GM20000 (cell line): ENCODE results near the gene HHIP.

Experiments used
- DNase-seq: peaks from one replicate; pipeline ENCODE4 v3.0.0; 2012; ENCODE audit warnings: low spot score
- TF ChIP-seq, protein P1 (sequence below): IDR thresholded peaks from 2 replicates; pipeline ENCODE4 v1.5.1; 2012; ENCODE audit warnings: mild to moderate bottlenecking, control low read depth; ENCODE audit errors: extremely low read depth, missing control alignments

Gene HHIP

GRCh38 chr4:144648042-144648441, 2.1 kb downstream of the HHIP start:
- DNase-seq = no peak
- TF ChIP-seq, protein P1, sequence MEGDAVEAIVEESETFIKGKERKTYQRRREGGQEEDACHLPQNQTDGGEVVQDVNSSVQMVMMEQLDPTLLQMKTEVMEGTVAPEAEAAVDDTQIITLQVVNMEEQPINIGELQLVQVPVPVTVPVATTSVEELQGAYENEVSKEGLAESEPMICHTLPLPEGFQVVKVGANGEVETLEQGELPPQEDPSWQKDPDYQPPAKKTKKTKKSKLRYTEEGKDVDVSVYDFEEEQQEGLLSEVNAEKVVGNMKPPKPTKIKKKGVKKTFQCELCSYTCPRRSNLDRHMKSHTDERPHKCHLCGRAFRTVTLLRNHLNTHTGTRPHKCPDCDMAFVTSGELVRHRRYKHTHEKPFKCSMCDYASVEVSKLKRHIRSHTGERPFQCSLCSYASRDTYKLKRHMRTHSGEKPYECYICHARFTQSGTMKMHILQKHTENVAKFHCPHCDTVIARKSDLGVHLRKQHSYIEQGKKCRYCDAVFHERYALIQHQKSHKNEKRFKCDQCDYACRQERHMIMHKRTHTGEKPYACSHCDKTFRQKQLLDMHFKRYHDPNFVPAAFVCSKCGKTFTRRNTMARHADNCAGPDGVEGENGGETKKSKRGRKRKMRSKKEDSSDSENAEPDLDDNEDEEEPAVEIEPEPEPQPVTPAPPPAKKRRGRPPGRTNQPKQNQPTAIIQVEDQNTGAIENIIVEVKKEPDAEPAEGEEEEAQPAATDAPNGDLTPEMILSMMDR = no peak

DNA sequence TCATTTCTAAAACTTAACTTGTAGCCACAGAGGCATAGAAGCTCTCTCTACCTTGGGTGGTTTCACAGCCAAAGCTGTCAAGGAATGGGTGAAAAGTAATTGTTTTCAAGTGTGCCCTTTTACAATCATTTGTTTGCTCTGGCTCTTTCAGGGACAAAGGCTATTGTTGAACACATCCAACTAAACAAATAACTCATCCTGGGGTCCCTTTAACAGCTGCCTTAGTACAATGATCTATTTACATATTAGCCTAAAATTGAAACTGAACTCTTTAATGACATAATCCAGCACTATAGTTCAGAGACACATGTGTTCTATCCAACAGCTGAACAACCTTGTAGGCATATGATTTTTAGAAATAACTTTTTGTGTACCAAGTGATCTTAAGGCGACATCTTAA, 3.7 kb downstream of the HHIP start:
- TF ChIP-seq, protein P1 = no peak
- DNase-seq = no peak

GRCh38 chr4:144650311-144651005, 4.5 kb downstream of the HHIP start:
- TF ChIP-seq, protein P1 = no peak
- DNase-seq = no peak

DNA sequence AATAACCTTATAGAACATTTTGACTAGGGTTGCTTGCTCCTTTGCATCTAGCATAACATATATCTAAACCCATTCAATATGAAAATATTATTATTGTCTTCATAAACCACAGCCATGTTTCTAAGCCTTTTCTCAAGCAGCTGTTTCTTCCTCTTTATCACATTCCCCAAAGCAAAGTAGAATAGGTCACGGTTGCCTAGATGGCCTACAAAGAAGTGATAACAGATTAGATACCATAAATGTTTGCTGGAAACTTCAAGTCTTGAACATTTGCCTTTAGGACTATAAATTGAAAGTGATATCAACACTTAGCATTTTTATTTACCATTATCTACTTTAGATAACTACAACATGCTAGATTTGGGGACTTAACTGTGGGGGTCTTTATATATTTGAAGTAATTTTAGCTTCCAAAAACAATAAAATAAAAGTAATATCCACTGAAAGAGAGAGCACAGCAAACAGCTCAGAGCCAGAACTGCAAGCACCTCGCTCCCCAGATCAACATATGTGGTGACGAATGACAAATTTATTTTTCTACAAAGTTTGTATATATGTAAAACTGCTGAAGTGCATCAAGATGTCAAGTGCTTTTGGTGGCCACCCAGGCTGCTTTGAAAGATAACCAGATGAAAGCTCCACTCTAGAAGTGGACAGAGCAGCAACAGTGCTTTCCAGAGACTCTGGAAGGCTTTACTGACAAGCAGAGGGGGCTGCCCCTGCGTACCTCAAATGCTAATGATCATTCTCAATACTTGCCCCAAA, 8.0 kb downstream of the HHIP start:
- DNase-seq = no peak
- TF ChIP-seq, protein P1 = no peak

GRCh38 chr4:144655491-144655890, 9.5 kb downstream of the HHIP start:
- TF ChIP-seq, protein P1 = no peak

DNA sequence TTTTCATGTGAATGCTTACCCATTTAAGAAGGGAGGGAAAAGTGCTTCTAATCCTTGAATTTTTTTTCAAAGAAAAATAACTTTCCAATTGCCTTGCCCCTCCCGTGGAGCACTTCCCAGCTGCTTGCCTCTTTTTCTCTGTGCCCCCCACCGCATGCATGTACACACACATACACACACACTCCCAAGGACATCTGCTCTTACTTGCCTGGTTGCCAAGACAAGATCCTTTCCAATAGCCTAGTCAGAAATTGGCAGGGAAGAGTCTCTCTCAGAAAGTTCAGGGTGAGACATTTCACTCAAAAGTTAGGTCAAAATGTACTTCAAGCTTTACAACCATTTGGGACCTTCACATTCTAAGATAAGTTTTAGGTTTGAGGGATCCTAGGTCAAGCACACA, 10.9 kb downstream of the HHIP start:
- no peak for DNase-seq
- TF ChIP-seq, protein P1 = no peak

More at GRCh38 chr4:144655491-144655890, 9.5 kb downstream of the HHIP start:
- no peak for DNase-seq

- DNase-seq = no peak
- TF ChIP-seq, protein P1 = no peak
These were observed 12.1 kb downstream of the HHIP start for GRCh38 chr4:144658015-144658567.
